ENCODE data around the gene IL17RE.
A peak's percentile ranks its signal among the peaks of the same experiment; 100 is the strongest.

Gene IL17RE

DNA sequence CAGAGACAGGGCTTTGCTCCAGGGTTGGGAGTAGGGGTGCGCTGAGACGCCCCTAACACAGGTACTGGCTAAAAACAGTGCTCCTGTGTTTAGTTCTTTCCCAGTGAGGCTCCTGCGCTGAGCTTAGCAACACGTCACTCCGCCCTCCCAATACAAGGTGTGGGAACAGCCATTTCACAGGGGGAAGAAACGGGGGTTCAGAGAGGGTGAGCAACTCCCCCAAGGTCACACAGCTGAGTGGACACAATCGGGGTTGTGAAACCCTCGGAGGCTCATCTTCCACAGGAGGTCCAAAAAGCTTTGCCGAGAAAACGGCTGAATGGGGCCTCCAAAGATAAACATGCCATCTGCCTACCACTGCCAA lies 48.9 kb downstream of the IL17RE start:
- peak in 1 of 58 donors; percentile 39 for DNase-seq

DNA sequence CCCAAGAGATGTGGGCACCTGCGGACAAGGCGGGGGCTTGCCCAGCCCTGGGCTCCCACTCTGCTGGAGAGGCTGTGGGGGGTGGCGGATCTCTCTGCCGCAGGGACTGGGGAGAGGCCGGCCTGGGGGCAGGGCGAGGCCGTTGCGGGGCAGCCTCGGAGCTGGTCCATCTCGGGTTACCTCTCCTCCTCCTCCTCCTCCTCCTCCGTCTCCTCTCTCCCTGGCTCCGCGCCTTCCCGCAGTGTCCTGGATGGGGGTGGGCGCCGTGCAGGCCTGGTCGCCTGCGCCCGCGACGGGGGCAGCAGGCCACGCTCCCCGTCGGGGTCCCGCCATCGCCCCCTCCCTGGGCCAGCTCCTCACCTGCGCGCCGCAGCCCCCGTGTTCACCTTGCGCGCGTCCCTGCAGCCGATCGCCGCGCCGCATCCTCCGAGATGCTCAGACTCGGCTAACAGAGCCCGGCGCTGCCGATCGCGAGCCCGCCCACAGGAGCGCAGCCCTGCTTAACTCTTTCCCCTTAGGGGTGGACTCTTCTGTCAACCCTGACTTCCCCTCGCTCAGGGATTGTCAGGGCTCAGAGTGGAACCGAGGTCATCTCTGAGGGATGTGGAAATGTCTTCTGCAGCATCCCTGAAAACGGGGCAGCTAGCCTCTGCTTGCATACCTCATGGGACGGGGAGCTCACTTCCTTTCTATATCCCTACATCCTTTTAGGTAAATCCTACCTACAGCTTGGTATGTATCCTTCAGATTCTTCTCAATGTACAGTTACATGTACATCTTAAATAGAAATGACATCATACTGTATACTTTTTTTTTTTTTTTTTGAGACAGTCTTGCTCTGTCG lies 49.5 kb downstream of the IL17RE start, which contains the start of gene PRRT3:
TSS of gene PRRT3 (minus strand) at position 447 of the 844 bp plus-strand sequence. CDS start 2,293 bp downstream, outside the sequence.
- DNase-seq, result peak in 24 of 58 donors; percentile 16 to 78 (median 40)

DNA sequence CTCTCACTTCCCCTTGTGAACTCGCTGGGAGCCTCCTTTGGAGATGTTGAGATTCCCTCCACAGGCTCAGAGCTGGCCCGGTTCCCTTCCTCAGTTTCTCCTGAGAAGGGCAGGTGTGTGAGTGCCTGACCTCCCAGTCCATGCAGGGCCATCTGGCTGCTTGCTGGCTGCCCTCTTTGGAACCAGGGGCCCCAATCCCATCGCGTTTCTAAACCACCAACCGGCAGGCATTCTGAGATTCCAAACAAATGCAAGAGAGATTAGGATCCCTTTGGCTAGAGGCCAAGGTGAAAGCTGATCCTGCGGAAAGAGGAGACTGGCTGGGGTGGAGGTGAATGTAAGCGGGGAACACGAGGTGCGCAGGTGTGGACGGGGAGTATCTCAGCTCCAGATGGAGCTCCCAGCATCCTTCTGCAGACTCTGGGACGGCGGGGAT lies 52.4 kb downstream of the IL17RE start:
- no peak for DNase-seq

DNA sequence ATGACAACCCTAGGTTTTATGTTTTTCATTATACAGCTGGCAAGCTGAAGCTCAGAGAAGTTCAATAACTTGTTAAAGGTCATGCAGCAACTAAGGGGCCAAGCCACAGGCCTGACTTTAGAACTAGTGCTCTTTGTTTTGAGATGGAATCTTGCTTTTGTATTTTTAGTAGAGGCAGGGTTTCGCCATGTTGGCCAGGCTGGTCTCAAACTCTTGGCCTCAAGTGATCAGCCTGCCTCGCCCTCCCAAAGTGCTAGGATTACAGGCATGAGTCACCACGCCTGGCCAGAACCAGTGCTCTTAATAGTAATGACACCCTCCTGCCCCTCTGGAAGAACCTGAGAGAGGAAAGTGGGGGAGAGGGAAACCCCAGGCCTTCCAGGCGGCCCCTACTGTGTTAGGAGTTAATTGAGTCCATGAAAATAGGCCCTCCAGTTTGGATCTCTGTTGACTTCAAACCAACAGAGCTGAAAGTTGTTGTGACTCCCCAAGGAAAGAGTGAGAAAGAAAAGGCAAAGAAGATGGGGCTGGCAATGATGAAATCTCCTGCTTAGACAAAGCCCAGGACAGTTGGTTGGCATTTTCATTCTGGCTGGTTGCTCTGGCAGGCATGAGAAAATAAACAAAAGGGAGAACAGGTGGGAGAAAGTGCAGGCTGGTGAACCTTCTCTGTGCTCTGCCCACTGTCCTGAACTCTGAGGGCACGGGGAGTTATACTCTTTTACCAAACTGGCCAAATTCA lies 53.1 kb downstream of the IL17RE start:
- no peak for DNase-seq

DNA sequence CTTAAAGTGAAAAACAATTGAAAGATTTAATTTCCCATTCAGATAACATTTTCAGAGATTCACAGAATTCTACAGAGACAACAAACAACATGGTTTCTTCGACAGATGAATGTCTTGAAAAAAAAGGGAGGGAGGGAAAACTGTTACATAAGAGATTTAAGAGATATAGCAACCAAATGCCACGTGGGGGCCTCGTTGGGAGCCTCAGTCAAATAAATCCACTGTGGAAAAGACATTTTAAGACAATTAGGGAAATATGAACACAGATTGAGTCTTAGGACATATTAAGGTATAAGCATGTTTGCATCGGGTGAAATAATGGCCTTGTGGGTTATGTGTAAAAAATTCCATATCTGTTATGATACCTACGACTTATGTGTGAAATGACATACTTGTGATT lies 54.6 kb downstream of the IL17RE start:
- DNase-seq, result peak in 1 of 58 donors; percentile 12

DNA sequence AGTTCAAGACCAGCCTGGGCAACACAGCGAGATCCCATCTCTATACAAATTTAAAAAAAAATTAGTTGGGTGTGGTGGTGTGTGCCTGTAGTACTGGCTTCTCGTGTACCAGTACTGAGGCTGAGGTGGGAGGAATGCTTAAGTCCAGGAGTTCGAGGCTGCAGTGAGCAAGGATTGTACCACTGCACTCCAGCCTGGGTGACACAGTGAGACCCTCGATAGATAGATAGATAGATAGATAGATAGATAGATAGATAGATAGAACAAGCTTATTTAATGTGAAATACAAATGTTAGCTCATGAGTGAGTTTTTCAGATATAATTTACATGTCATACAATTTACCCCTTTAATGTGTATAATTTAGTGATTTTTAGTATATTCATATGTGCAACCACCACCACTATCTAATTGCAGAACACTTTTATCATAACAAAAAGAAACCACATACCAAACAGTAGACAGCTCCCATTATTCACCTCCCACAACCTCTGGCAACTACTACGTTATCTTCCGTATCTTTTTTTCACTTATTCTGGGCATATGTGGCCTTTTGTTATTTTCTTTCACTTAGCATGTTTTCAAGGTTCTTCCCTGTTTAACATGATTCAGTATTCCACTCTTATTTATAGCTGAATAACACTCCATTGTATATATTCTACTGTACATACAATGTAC lies 62.7 kb downstream of the IL17RE start:
- DNase-seq, result no peak
